Panc1 (cell line): ENCODE measurements around the gene IQSEC1.

Experiments
- CTCF ChIP-seq: fragments of 450-650 bp; IDR thresholded peaks from 2 replicates; pipeline ENCODE4 v1.5.1; 2017; ENCODE audit warnings: mild to moderate bottlenecking
- REST ChIP-seq, 2 experiments: IDR thresholded peaks; 2 replicates each; pipeline ENCODE4 v1.6.1; 2011 to 2012; ENCODE audit warnings: low read depth in 2 of 2, control low read depth in 1 of 2, low read length in 1 of 2, mild to moderate bottlenecking in 1 of 2, moderate library complexity in 1 of 2; ENCODE audit not compliant: insufficient read depth in 1 of 2
- SIN3A ChIP-seq: IDR thresholded peaks from 2 replicates; pipeline ENCODE4 v1.6.1; 2012; ENCODE audit warnings: low read depth, mild to moderate bottlenecking, low read length, moderate library complexity, borderline replicate concordance; ENCODE audit not compliant: insufficient read depth

GRCh38 chr3:12972043-12972442 is 101.2 kb downstream of the IQSEC1 start:
- no peak for TF ChIP-seq SIN3A
- no peak for TF ChIP-seq CTCF
- TF ChIP-seq REST (IDR thresholded peaks at IDR 0.05; ENCODE audit: insufficient read depth in 1 of 2, low read depth in 2 of 2, low read length in 1 of 2), result no peak
